GM19025 (cell line): ENCODE data around the gene SOCS1.

ENCODE experiments used
- ATAC-seq: cut with Tn5 transposase; IDR thresholded peaks from one replicate; pipeline ENCODE4 v1.9.1; 2021; ENCODE audit warnings: mild to moderate bottlenecking, low read depth, moderate library complexity; ENCODE audit not compliant: unreplicated experiment

SOCS1 gene

GRCh38 chr16:11208916-11209665 is 46.9 kb downstream of the SOCS1 start:
- no peak for ATAC-seq

GRCh38 chr16:11207646-11208045 is 48.4 kb downstream of the SOCS1 start:
- no peak for ATAC-seq

GRCh38 chr16:11205754-11206581 is 50.0 kb downstream of the SOCS1 start:
- ATAC-seq, result no peak

- ATAC-seq, result no peak
Measured at GRCh38 chr16:11205065-11205699, 50.8 kb downstream of the SOCS1 start.

- ATAC-seq, result no peak
Measured at GRCh38 chr16:11204513-11205047, 51.4 kb downstream of the SOCS1 start.
